Astrocyte (in vitro differentiated cells and primary cell): ENCODE results near the gene LIX1L.

Source experiments
- CTCF ChIP-seq: IDR thresholded peaks from 2 replicates; pipeline ENCODE4 v1.5.1; 2011; ENCODE audit warnings: low read depth, mild to moderate bottlenecking, inconsistent platforms, low read length, moderate library complexity; ENCODE audit not compliant: insufficient read depth
- EZH2 ChIP-seq: IDR thresholded peaks from 2 replicates; pipeline ENCODE4 v1.6.1; 2012; ENCODE audit warnings: mild to moderate bottlenecking, low read length, inconsistent platforms; ENCODE audit not compliant: insufficient read depth

GRCh38 chr1:145995964-145996432 is 38.2 kb upstream of the LIX1L start:
- no peak for TF ChIP-seq CTCF
- no peak for TF ChIP-seq EZH2
